T-helper 9 cell (primary cell): ENCODE data around the gene CCT2.
A peak's percentile ranks its signal among the peaks of the same experiment; 100 is the strongest.
"Not testable (repeated sequence)": the region's sequence is repeated elsewhere in the genome, so short reads cannot be mapped to it uniquely, and the experiment has no call there.

Source experiments
- DNase-seq: peaks from one replicate; pipeline ENCODE4 v3.0.0-alpha.2; 2020

CCT2 gene

DNA sequence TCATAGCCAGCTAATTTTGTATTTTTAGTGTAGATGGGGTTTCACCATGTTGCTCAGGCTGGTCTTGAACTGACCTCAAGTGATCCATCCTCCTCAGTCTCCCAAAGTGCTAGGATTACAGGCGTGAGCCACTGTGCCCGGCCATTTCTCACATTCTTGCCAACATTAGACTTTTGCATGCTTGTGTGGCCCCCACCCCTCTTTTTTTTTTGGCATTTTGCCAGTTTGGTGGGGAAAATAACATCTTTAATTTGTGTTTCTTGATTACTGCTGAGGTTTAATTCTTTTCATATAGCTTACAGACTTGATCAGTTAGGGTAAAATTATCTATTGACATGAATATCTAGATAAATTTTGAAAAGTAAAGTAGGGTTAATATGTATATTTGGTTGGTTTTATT lies 3.8 kb downstream of the CCT2 start:
- no peak for DNase-seq

DNA sequence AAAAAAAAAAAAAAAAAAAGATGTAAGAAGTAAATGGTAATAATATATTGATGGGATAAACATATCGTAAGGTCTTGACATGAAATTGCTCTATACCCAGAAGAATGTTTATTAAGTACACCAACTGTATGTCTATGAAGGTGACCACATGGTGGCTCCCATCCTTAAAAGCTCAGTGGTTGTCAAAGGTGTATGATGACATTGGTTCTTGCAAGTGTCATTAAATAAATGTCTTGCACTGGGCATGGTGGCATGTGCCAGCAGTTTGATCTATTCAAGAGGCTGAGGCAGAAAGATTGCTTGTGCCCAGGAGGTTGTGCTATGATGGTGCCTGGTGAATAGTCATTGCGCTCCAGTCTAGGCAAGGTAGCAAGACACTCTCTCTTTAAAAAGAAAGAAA lies 10.4 kb downstream of the CCT2 start:
- no peak for DNase-seq

DNA sequence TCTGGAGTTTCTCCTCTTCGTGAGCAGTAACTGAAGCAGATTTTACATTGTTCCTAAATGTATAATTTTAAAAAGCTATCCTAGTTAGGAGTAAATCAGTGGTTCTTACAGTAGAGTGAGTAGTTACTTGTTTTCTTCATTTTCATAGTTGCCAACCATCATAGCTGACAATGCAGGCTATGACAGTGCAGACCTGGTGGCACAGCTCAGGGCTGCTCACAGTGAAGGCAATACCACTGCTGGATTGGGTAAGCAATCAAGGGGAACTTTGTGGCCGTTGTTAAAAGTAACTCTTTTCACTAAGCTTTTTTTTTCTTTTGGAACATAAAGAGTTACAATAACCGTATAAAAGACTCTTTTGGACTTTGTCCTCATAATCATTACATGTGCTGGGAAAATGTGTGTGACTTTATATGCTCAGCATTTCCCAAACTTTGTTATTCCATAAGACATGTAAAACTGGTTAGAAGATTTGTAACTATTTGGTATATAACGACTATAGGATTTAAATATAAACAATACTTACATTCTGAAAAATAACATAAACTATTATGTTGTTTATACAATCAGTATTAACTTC lies 13.0 kb downstream of the CCT2 start:
- DNase-seq: no peak

DNA sequence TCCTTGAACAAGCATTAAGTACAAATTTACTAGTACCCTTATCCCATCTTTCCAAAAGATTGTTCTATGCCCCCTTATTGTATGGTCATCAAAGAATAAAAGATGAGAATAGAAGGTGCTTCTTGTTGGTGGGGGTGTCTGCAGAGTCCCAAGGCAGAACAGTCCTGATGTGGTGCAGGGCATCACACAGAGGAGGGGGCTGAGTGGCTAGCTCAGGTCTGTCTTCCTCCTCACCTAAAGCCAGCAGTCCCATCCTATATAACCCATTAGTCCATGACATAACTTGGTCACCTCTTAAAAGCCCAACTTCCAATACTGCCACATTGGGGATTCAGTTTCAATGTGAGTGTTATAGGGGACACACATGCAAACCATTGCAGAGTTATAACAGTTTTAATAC lies 15.5 kb downstream of the CCT2 start:
- DNase-seq: no peak

DNA sequence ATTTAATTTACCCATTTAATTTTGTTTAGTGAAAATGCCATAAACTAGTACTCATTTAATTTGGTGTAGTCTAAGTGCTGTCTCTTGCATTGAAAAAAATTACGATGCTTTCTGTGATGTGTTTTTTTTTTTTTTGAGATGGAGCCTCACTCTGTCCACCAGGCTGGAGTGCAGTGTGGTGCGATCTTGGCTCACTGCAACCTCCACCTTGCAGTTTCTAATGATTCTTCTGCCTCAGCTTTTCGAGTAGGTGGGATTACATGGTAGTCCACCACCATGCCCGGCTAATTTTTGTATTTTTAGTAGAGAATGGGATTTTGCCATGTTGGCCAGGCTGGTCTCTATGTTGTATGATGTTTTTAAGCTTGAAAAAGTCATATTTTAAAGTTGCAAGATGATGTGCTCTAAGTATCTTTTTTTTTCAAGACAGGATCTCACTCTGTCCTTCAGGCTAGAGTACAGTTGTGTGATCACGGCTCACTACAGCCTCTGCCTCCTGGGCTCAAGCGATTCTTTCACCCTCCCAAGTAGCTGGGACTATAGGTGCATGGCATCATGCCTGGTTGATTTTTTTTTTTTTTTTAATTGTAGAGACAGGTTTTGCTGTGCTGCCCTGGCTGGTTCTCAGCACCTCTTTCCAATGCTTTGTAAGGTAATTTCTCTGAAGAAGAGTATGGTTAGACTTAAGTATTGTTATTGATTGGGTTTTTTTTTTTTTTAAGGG lies 16.9 kb downstream of the CCT2 start:
- DNase-seq: no peak

DNA sequence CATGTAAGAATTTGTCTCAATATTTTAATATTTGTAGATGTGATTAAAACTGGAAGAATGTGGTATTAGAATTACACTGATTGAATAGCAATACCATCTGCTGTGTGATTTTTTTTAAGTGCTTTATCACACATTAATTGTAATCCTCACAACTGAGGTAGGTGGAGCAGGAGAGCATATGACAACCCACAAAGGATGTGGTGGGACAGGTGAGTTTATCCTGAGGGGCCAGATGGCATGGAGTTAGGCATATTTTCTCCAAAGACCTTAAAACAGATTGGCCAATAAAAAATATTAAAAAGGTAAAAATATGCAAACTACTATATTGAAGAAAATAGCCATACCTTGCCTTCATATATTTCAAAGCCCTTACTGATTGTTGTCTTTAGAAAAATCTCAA lies 17.7 kb downstream of the CCT2 start:
- no peak for DNase-seq

DNA sequence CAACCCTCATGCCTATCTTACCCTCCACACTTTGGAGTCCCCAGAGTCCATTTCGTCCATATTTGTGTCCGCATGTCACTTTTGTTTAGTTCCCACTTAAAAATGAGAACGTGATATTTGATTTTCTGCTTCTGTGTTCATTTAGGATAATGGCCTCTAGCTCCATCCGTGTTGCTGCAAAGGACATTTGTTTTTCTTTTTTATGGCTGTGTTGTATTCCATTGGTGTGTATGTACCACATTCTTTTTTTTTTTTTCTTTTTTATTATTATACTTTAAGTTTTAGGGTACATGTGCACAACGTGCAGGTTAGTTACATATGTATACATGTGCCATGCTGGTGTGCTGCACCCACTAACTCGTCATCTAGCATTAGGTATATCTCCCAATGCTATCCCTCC lies 18.3 kb downstream of the CCT2 start:
- DNase-seq: not testable (repeated sequence)

DNA sequence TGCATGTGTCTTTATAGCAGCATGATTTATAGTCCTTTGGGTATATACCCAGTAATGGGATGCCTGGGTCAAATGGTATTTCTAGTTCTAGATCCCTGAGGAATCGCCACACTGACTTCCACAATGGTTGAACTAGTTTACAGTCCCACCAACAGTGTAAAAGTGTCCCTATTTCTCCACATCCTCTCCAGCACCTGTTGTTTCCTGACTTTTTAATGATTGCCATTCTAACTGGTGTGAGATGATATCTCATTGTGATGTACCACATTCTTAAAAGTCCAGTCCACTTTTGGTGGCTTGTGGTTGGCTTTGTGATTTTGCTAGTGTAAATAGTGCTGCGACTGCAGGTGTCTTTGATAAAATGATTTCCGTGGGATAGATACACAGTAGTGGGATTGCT lies 19.0 kb downstream of the CCT2 start:
- not testable (repeated sequence) for DNase-seq

DNA sequence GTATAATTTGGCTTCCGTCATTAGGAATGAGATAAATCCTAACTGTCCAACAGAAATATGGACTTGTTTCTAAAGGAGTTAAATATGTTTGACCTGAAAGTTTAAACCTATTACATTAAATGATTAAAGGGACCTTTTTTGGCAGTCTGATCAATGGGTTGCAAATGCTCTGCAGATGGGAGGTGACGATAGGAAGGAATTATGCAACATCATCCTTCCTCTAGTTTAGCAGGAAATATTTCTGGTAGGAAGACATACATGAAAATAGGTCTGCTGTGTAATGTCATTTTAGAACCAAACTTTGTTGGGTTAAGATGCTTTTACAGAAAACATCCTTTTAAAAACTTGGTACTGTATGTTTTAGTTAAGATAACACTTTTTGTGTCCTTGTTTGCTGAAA lies 22.9 kb downstream of the CCT2 start:
- no peak for DNase-seq

DNA sequence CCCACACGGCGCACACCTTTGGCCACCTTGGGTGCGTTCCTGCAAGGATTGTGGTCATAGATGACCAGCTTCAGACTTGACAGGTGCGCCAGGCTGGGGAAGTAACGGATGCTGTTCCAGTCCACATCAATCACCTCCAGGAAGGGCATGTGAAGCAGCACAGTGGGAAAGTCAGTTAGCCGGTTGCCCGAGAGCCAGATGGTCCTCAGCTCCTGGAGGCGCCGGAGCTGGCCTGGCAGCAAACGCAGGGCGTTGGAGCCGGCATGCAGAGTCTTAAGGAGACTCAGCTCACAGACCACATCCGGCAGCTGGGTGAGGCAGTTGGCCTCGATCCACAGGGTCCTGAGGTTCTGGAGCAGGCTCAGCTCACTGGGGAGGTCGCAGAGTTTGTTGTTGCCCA lies 24.9 kb downstream of the CCT2 start:
- no peak for DNase-seq

DNA sequence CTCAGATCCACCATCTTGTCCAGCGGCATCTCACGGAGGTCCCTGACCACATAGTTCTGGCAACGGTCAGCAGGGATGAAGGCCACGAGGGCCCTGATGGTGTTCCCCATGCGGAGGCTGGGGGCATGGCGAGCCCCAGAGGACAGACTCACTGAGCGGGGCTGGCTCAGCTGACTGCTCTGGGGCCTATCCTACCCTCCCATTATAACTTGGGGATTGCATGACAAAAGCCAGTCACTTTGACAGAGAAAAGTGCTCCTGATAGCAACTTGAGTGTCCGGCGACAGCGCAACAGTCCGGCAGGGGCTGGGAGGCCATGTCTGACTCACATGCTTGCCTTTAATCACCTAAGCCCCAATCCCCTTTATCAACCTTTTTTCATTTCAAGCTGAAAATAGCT lies 25.5 kb downstream of the CCT2 start, which contains the start of gene LRRC10:
Gene LRRC10, minus strand, starts transcription at position 179 of the 400 bp plus-strand sequence. Its CDS starts 69 bp downstream, at position 110.
- DNase-seq: no peak

DNA sequence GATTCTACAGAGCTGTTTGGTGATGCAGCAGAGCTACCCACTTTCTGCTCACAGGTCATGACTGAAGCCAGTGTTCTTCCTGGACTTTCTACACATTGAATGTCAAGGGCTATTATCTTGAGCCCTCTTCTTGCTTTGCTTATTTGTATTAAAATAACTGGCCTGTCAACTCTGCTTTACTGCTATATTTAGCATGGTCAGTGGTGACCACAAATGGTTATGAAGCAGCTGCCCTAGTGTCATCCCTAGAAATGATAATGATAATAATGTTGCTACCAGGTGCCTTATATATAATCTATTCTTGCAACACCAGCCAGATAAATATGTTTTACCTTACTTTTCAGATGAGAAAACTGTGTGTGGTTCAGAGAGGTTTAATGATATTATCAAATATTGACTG lies 28.1 kb downstream of the CCT2 start:
- no peak for DNase-seq

DNA sequence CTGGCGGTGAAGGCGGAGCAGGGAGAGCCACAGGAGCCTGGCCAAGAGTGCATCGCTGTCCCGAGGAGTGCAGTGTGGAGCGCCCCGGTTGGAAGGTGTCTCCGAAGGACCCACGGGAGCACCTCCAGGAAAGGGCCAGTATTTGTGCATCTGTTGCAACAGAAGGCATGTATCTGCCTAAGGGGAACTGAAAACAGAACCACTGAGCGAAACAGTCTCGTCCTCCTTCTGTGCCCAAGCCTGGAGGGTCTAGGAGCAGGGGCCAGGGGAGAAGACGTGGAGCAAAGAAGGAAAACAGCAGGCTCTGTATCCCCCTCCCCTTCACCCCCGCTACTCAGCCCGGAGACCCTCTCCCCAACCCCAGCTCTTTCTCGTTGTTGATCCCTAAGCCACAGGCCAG lies 30.8 kb downstream of the CCT2 start:
- DNase-seq: no peak

DNA sequence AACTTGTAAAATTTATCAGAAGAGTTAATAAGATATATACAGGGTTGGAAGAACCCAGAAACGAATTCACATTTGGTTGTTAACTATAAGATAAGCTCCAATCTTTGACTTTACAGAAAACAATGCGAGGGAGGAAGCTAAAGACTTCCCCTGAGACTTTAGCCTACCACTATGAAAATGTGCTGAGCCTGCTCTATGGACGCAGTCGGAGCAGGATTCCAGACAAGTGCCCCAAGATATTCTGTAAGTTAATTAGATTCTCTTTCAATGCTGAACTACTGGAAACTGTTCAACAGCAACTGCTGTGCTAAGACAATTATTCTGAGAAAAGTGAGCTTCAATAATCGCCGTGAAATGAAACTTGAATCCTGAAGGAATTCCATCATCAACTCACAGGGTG lies 33.8 kb downstream of the CCT2 start:
- no peak for DNase-seq

DNA sequence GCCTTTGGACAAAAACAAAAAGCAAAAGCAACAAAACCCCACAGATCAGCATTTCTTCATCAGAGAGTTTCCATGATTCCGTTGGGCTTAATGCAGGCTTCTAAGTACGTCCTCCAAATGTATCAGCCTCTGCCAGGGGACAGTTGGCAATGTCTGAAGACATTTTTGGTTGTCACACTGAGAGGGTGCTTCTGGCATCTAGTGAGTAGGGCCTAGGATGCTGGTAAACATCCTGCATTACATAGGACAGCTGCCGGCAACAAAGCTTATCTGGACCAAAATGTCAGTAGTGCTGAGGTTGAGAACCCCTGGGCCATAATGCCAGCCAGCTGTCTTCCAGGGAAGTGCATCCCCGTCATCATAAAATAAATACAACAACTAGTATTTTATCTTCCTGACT lies 34.8 kb downstream of the CCT2 start:
- DNase-seq: no peak

DNA sequence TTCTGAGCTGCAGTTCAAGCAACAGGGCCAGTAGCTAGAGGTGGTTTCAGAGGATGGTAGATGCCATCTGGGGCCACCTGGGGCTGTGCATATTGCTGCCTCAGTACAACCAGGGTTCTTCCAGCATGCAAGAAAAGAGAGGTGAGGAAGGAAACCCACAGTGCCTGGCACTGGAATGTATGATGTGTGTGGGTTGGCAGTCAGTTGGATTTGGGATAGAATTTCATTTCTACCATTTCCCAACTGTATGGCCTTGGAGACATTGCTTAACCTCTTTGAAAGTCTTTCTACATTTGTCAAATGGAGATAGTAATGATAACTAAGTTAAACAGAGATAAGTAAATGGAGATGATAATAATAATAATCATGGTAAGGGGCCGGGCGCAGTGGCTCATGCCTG lies 35.7 kb downstream of the CCT2 start:
- no peak for DNase-seq

DNA sequence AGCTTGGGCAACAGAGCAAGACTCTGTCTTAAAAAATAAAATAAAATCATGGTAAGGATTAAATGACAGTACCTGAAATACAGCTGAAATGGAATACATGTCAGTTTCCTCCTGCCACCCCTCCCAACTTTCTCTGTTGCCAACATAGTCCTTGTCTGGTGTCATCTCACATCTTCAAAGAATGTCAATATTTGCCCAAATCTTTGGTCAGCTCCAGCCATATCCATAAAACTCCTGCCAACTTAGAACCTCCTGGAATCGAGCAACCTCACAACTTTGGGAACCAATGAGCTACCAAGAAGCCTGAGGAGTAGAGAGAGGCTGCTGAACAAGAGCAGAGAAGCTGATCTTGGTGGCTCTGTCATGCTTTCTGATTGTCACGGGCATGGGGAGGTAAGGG lies 36.3 kb downstream of the CCT2 start:
- no peak for DNase-seq

DNA sequence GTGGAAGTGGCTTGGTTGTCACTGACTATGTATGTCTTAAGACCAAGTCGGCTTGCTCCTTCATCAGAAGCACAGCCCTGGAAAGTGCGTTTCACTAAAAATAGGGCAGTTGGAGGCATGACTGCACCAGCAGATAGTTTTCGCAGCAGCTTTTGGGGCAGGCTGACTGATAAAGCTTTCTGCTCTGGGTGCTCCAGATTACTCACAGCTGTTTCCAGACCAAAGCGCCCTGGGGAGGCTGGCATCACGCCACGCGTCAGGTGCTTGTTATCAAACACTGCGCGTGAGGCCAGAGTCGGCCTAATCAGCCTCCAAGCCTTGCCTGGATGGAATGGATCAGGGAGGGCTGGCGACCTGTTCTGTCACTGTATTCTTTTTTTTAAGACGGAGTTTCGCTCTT lies 38.7 kb downstream of the CCT2 start:
- DNase-seq: no peak

DNA sequence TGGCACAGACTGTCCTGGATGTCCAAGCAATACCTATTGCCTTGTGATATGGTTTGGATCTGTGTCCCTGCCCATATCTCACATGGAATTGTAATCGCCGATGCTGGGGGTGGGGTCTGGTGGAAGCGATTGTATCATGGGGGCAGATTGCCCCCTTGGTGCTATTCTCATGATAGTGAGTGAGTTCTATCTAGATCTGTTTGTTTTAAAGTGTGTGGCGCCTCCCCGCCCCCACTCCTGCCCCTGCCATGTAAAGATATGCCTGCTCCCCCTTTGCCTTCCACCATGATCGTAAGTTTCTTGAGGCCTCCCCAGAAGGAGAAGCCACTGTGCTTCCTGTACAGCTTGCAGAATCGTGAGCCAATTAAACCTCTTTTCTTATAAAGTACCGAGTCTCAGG lies 42.2 kb downstream of the CCT2 start:
- DNase-seq: no peak

DNA sequence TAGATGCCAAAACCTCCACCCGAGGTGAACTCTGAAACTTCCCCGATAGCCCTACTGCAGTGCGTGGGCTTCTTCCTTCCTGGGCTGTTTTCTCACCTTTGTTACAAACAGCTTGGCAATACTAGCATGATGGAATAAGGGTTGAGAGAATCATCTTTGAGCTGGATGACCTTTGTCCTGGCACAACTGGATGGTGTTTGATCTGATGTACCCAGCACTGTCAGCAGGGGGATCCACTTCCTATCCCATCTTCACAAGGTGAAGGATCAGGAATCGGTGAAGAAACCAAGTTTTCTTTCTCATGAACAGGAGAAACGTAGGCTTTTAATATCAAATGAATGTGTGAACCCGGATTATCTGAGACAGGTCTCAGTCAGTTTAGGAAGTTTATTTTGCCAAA lies 44.9 kb downstream of the CCT2 start:
- DNase-seq: no peak

DNA sequence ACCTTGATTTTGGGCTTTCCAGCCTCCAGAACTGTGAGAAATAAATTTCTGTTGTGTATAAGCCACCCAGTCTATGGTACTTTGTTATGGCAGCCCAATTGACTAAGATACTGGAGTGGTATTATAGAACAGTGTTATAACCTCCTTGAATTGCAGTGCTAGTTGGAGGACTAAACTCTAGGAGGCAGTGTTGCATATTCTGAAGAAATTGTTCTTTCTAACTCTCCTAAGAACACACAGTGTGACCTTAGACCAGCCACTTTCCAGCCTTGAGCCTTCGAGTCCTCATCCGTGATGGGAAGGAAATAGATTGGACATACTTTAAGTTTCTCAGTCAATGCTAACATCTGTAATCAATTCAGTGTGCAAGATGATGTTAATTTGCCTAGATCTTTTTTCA lies 47.8 kb downstream of the CCT2 start:
- DNase-seq: no peak

DNA sequence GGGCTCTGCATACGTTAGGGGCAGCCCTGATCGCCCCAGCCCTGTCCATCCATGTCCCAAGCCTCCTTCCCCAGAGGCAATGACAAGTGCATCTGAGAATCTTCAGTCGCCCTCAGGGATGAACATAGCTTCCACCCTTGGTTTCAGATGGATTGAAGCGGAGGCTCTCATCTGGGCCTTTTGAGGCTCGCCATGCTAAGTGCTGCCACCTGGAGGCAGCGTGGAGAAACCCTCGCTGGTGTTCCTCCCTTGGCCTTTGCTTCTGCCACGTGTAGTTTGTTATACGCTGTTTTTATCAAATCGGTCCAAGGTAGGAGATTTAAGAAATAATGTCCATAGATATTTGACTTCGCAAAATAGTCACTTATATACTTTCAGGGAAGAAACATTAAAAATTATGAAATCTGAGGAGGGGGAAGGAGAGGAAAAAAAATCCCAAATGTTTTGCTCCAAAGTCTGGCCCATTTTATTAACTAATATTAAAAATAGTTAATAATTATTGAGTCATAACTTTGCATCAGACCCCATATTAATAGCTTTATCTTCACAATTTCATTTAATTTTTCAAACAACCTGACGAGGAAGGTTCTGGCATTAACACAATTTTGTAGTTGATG lies 54.2 kb downstream of the CCT2 start:
- peak; percentile 44 for DNase-seq

DNA sequence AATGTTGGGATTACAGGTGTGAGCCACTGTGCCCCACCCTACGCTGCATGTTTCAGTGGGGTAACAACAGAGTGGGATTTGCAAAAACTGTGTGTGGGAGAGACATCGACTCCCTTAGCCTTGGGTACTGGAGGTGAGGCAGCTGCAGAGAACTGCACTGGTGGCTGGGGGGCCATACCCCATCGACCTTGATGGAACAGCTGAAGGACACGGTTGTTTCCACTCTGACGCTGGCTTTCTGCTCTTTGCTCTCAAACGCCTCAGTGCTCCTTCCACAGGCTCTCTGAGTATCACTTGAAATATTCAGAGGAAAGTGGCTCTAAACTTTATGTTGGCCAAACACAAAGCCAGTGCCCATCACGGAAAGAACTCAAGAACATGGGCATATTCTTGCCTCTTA lies 56.3 kb downstream of the CCT2 start:
- DNase-seq: no peak

DNA sequence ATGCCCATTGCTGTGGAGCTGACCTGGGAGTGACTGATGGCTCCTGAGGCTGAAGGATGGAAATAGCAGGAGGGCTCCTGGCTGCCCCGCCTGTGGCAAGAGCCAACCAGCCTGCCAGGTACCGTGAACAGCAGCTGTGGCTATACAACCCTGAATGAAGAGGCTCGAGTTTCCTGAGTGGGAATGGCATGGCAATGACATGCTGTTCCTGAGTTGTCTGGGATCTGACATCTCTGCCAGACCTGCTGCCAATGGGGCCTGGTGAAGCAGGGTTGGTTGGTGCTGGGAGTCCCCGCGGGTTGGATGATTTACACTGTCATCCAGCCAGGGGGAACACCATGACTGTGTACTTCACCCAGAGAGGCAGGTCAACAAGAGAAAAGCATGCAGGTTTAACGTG lies 57.3 kb downstream of the CCT2 start:
- no peak for DNase-seq

DNA sequence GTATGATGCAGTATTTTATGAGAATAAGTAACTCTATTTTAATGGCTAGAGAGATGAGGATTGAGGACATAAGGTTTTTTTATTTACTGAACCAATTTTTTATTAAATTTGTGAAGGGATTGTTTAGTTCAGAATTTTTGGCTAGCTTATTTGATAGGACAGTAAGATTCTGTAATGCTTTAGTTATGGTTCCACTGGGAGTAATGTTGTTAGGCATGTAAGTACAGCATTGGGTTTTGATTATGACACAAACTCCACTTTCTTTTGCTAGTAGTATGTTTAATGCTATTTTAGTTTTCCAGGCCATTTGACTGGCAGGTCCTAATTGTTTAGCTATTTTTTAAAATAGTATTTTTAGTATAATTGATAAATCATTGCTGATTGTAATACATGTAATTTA lies 59.3 kb downstream of the CCT2 start:
- DNase-seq: no peak
